KMS-11 (cell line): ENCODE data around the gene CSAD.

ENCODE experiments used
- H2AFZ ChIP-seq: fragments of 200-600 bp; sonication (generic); 2 replicates; pipeline ENCODE4 v1.6.1; 2016; ENCODE audit warnings: antibody characterized with exemption, mixed run types, low read depth
- H3K27ac ChIP-seq: fragments of 200-600 bp; sonication (generic); 2 replicates; pipeline ENCODE4 v1.6.1; 2016; ENCODE audit warnings: mild to moderate bottlenecking, mixed run types
- H3K27me3 ChIP-seq: fragments of 200-600 bp; sonication (generic); 2 replicates; pipeline ENCODE4 v1.6.1; 2017; ENCODE audit warnings: mild to moderate bottlenecking, low read depth, mixed run types, moderate library complexity; ENCODE audit not compliant: insufficient read depth
- H3K36me3 ChIP-seq: fragments of 200-600 bp; sonication (generic); 2 replicates; pipeline ENCODE4 v1.6.1; 2017; ENCODE audit warnings: mild to moderate bottlenecking, mixed run types; ENCODE audit not compliant: insufficient read depth
- H3K4me1 ChIP-seq: fragments of 200-600 bp; sonication (generic); 2 replicates; pipeline ENCODE4 v1.6.1; 2016; ENCODE audit warnings: mild to moderate bottlenecking, low read depth, mixed run types; ENCODE audit not compliant: poor library complexity, severe bottlenecking
- H3K4me2 ChIP-seq: fragments of 200-600 bp; sonication (generic); 2 replicates; pipeline ENCODE4 v1.7.0; 2016; ENCODE audit warnings: mild to moderate bottlenecking, mixed run types
- H3K4me3 ChIP-seq: fragments of 200-600 bp; sonication (generic); IDR thresholded peaks from 2 replicates; pipeline ENCODE4 v1.6.1; 2017; ENCODE audit warnings: low read depth, low read length, mixed read lengths; ENCODE audit not compliant: insufficient read depth
- H3K79me2 ChIP-seq: fragments of 200-600 bp; sonication (generic); 2 replicates; pipeline ENCODE4 v1.6.1; 2016; ENCODE audit warnings: low read depth, mixed run types; ENCODE audit not compliant: insufficient read depth
- H3K9ac ChIP-seq: fragments of 200-600 bp; sonication (generic); 2 replicates; pipeline ENCODE4 v1.6.1; 2016; ENCODE audit warnings: mild to moderate bottlenecking, mixed run types
- H4K20me1 ChIP-seq: fragments of 200-600 bp; sonication (generic); 2 replicates; pipeline ENCODE4 v1.6.1; 2016; ENCODE audit warnings: mild to moderate bottlenecking, mixed run types; ENCODE audit not compliant: insufficient read depth
- CTCF ChIP-seq: fragments of 200-600 bp; sonication (generic); conservative IDR thresholded peaks from 2 replicates; pipeline ENCODE4 v1.6.1; 2017; ENCODE audit warnings: low read depth, mild to moderate bottlenecking, antibody characterized with exemption, low read length, moderate library complexity, mixed read lengths

CSAD gene

DNA sequence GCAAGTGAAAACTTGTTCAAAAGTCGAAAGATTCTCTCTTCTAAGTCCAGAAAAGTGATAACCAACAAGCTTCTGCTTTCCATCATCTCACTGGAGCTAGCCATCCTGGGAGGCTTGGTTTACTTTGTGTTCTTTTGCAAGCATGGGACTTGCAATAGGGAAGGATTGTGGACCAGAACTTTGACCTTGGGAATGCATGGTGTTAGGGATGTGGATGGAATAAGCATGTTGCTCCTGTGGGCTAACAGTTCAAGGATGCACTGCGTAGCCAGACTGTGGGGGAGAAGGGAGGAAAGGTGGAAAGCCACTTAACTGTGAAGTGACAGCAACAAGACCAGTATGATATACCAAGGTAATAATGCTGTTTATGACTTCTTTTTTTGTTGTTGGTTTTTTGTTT, 48.9 kb downstream of the CSAD start:
- no peak for TF ChIP-seq CTCF
- Histone ChIP-seq H3K4me2 (no peak overlapping the region), H3K36me3 (no peaks in the 10 kb centered on the region), H3K4me3 (no peak overlapping the region), H3K9ac (no peak overlapping the region), H3K4me1 (peaks cover 7% of the 10 kb centered on the region), H4K20me1 (no peaks in the 10 kb centered on the region), H3K27ac (no peak overlapping the region), H2AFZ (no peak overlapping the region), H3K27me3 (no peaks in the 10 kb centered on the region), H3K79me2 (no peaks in the 10 kb centered on the region)

DNA sequence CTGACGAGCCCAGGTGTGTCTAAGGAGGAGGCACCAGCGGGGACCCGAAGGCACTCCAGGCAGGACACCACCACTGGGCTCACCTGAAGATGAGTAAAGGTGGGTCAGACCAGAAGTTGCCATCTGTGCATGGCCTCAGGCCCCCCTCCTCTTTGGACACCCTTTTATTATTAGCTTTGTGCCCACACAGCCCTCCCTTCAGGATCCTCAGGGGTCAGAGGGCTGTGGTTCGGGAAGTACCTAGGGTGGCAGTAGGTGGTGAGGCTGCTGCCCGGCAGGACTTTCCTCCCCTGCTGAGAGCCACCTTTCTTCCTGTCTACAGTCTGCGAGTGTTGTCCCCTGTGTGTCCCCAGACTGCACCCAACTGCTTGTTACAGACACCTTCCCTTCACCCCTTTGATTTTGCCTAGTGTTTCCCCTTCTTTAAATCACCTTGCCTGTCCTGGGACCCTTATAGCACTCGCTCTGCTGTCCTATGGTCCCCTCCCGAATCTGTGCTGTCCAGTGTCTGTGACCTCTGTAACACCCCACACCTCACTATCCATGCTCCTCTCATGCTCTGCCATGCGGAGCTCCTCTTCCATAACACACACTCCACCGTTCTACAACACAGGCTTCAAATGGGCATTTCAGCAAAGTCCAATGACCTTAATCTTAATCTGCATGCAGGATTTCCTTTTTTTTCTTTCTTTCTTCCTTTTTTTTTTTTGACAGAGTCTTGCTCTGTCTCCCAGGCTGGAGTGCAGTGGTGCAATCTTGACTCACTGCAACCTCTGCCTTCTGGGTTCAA, 51.8 kb downstream of the CSAD start:
- Histone ChIP-seq H3K9ac (no peak overlapping the region), H3K4me2 (no peak overlapping the region), H3K79me2 (no peaks in the 10 kb centered on the region), H3K4me1 (peaks cover 7% of the 10 kb centered on the region), H4K20me1 (no peaks in the 10 kb centered on the region), H3K4me3 (no peak overlapping the region), H3K27ac (no peak overlapping the region), H3K36me3 (no peaks in the 10 kb centered on the region), H3K27me3 (no peaks in the 10 kb centered on the region), H2AFZ (no peak overlapping the region)
- TF ChIP-seq CTCF = no peak

DNA sequence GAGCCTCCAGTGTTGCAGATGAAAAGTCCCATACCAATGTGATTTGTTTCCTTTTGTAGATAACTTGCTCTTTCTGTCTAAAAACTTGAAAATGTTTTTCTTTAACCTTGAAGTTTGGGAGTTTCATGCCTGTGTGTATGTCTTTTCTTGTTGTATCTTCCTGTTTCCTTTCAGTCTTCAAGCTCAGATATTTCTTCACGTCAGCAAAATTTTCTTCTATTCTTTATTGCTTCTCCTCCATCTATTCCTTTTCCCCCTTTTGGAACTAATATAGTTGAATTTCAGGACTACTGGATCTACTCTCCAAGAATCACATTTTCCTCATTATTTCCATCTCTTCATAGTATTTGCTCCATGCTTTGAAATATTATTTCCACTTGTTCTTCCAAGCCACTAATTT, 53.6 kb downstream of the CSAD start:
- no peak overlapping the region for H3K27ac ChIP-seq
- no peak overlapping the region for H3K9ac ChIP-seq
- H3K4me3 ChIP-seq = no peak overlapping the region
- H3K4me2 ChIP-seq = no peak overlapping the region
- no peaks in the 10 kb centered on the region for H3K27me3 ChIP-seq
- peaks cover 7% of the 10 kb centered on the region for H3K4me1 ChIP-seq
- H4K20me1 ChIP-seq = no peaks in the 10 kb centered on the region
- H3K36me3 ChIP-seq = no peaks in the 10 kb centered on the region
- H3K79me2 ChIP-seq = no peaks in the 10 kb centered on the region
- TF ChIP-seq CTCF = no peak
- H2AFZ ChIP-seq = no peak overlapping the region

GRCh38 chr12:53124352-53124723, 56.4 kb downstream of the CSAD start:
- H3K9ac ChIP-seq = no peak overlapping the region
- no peak overlapping the region for H3K27ac ChIP-seq
- H3K4me1 ChIP-seq = peaks cover 7% of the 10 kb centered on the region
- H3K79me2 ChIP-seq = no peaks in the 10 kb centered on the region
- no peaks in the 10 kb centered on the region for H3K27me3 ChIP-seq
- H2AFZ ChIP-seq = no peak overlapping the region
- no peak overlapping the region for H3K4me2 ChIP-seq
- H3K4me3 ChIP-seq = no peak overlapping the region
- H3K36me3 ChIP-seq = no peaks in the 10 kb centered on the region
- no peak for TF ChIP-seq CTCF
- H4K20me1 ChIP-seq = no peaks in the 10 kb centered on the region
